ENCODE measurements around the gene SGCD.

GRCh38 chr5:156584871-156585270 lies 257.9 kb downstream of the SGCD start:
- no peak for TF ChIP-seq EZH2 (IDR thresholded peaks at IDR 0.05; ENCODE audit: insufficient read depth, poor library complexity, severe bottlenecking)
- TF ChIP-seq EZH2phosphoT487 (IDR thresholded peaks at IDR 0.05; ENCODE audit: insufficient read depth, low read depth): no peak

Data from GM23248 (cell line).